HEK293 (cell line): Measurements from ENCODE around the gene NR3C1.

ENCODE experiments used
- CTCF ChIA-PET: fragments of 350-600 bp; formaldehyde crosslinking; extraction: SDS; loops from one replicate; lab custom pipeline; 2021; ENCODE audit warnings: antibody characterized with exemption; lab: Yijun Ruan, JAX
- POLR2A ChIA-PET: fragments of 300-600 bp; formaldehyde crosslinking; extraction: SDS; loops from one replicate; lab custom pipeline; 2020; ENCODE audit warnings: antibody characterized with exemption, inconsistent platforms; lab: Yijun Ruan, JAX
- H3K27ac ChIP-seq: fragments of 200-500 bp; sonication (Bioruptor generic); 2 replicates; pipeline ENCODE4 v1.5.1; 2014; ENCODE audit warnings: low read depth, low read length, control low read depth, inconsistent platforms; ENCODE audit errors: extremely low read depth
- H3K36me3 ChIP-seq, 2 experiments: fragments of 200-500 bp in 1 of 2; sonication (Bioruptor generic) in 1 of 2; 1 replicate in 1 of 2; 2 replicates in 1 of 2; pipeline ENCODE4 v1.5.1; 2014 to 2017; ENCODE audit warnings: inconsistent platforms in 2 of 2, low read length in 2 of 2; ENCODE audit not compliant: control insufficient read depth in 2 of 2, insufficient read depth in 1 of 2
- H3K4me1 ChIP-seq: fragments of 200-500 bp; sonication (Bioruptor generic); 2 replicates; pipeline ENCODE4 v1.5.1; 2014; ENCODE audit warnings: mild to moderate bottlenecking, low read length, inconsistent platforms; ENCODE audit not compliant: control insufficient read depth, insufficient read depth
- H3K4me3 ChIP-seq: 2 replicates; pipeline ENCODE4 v1.5.1; 2011; ENCODE audit warnings: low read depth, mild to moderate bottlenecking, control low read depth, low read length, moderate library complexity
- H3K9me3 ChIP-seq: fragments of 200-500 bp; sonication (Bioruptor generic); 2 replicates; pipeline ENCODE4 v1.5.1; 2014; ENCODE audit warnings: low read depth, low read length, inconsistent platforms; ENCODE audit not compliant: control insufficient read depth, insufficient read depth
- CTCF ChIP-seq: fragments of 450-650 bp; formaldehyde crosslinking; IDR thresholded peaks from 2 replicates; pipeline ENCODE4 v1.5.1; 2016; ENCODE audit warnings: missing biosample characterization, missing genetic modification characterization
- ZBTB20 ChIP-seq: fragments of 450-650 bp; formaldehyde crosslinking; IDR thresholded peaks from 2 replicates; pipeline ENCODE4 v1.5.1; 2016; ENCODE audit warnings: missing biosample characterization, missing genetic modification characterization
- ZNF132 ChIP-seq: fragments of 450-650 bp; formaldehyde crosslinking; IDR thresholded peaks from 2 replicates; pipeline ENCODE4 v1.5.1; 2017; ENCODE audit warnings: missing biosample characterization, missing genetic modification characterization, borderline replicate concordance
- ZNF16 ChIP-seq: fragments of 450-650 bp; formaldehyde crosslinking; IDR thresholded peaks from 2 replicates; pipeline ENCODE4 v1.5.1; 2016; ENCODE audit warnings: low read depth, missing biosample characterization, missing genetic modification characterization
- ZNF174 ChIP-seq: fragments of 450-650 bp; formaldehyde crosslinking; IDR thresholded peaks from 2 replicates; pipeline ENCODE4 v1.5.0; 2017; ENCODE audit warnings: missing biosample characterization, mild to moderate bottlenecking, missing genetic modification characterization
- ZNF175 ChIP-seq: fragments of 450-650 bp; formaldehyde crosslinking; IDR thresholded peaks from 2 replicates; pipeline ENCODE4 v1.5.1; 2016; ENCODE audit warnings: missing biosample characterization, missing genetic modification characterization
- ZNF248 ChIP-seq: fragments of 450-650 bp; formaldehyde crosslinking; IDR thresholded peaks from 2 replicates; pipeline ENCODE4 v1.5.1; 2017; ENCODE audit warnings: missing biosample characterization, missing genetic modification characterization
- ZNF324 ChIP-seq: fragments of 450-650 bp; formaldehyde crosslinking; IDR thresholded peaks from 2 replicates; pipeline ENCODE4 v1.5.1; 2016; ENCODE audit warnings: missing biosample characterization, missing genetic modification characterization
- ZNF48 ChIP-seq: fragments of 450-650 bp; formaldehyde crosslinking; IDR thresholded peaks from 2 replicates; pipeline ENCODE4 v1.5.1; 2016; ENCODE audit warnings: missing biosample characterization, missing genetic modification characterization
- ZNF560 ChIP-seq: fragments of 450-650 bp; formaldehyde crosslinking; IDR thresholded peaks from 2 replicates; pipeline ENCODE4 v1.5.1; 2017; ENCODE audit warnings: missing biosample characterization, missing genetic modification characterization, borderline replicate concordance
- ZNF580 ChIP-seq: fragments of 450-650 bp; formaldehyde crosslinking; IDR thresholded peaks from 2 replicates; pipeline ENCODE4 v1.5.1; 2016; ENCODE audit warnings: missing biosample characterization, missing genetic modification characterization
- ZNF585B ChIP-seq: fragments of 450-650 bp; formaldehyde crosslinking; IDR thresholded peaks from 2 replicates; pipeline ENCODE4 v1.5.1; 2016; ENCODE audit warnings: missing biosample characterization, missing genetic modification characterization
- ZNF596 ChIP-seq: fragments of 450-650 bp; IDR thresholded peaks from 2 replicates; pipeline ENCODE4 v1.5.0; 2018; ENCODE audit warnings: missing biosample characterization, mild to moderate bottlenecking, missing genetic modification characterization, moderate library complexity
- ZNF629 ChIP-seq: fragments of 450-650 bp; formaldehyde crosslinking; IDR thresholded peaks from 2 replicates; pipeline ENCODE4 v1.5.1; 2017; ENCODE audit warnings: missing biosample characterization, missing genetic modification characterization
- ZNF692 ChIP-seq: fragments of 450-650 bp; formaldehyde crosslinking; IDR thresholded peaks from 2 replicates; pipeline ENCODE4 v1.5.1; 2016; ENCODE audit warnings: missing biosample characterization, missing genetic modification characterization
- TF ChIP-seq, protein P1 (sequence below): fragments of 450-650 bp; formaldehyde crosslinking; IDR thresholded peaks from 2 replicates; pipeline ENCODE4 v1.5.0; 2017; ENCODE audit warnings: missing biosample characterization, missing genetic modification characterization, borderline replicate concordance

The NR3C1 gene

GRCh38 chr5:143306040-143306439 lies 97.4 kb downstream of the NR3C1 start:
- Histone ChIP-seq H3K4me3 (no peak overlapping the region), H3K4me1 (no peaks in the 10 kb centered on the region), H3K27ac (no peak overlapping the region), H3K36me3 (peaks cover 12 to 32% of the 10 kb centered on the region in 2 experiments), H3K9me3 (no peaks in the 10 kb centered on the region)
- ChIA-PET CTCF (no interaction called here), POLR2A (no interaction called here)
- TF ChIP-seq ZNF585B (no peak), ZNF248 (no peak), ZNF580 (no peak), ZNF560 (tag by site-specific recombination) (no peak), ZNF174 (tag by site-specific recombination) (no peak), ZBTB20 (tag by site-specific recombination) (no peak), ZNF16 (no peak), ZNF48 (tag by site-specific recombination) (no peak), ZNF132 (tag by site-specific recombination) (no peak), ZNF596 (no peak), ZNF175 (tag by site-specific recombination) (no peak), ZNF629 (tag by site-specific recombination) (no peak), ZNF324 (tag by site-specific recombination) (no peak)
- TF ChIP-seq, protein P1, sequence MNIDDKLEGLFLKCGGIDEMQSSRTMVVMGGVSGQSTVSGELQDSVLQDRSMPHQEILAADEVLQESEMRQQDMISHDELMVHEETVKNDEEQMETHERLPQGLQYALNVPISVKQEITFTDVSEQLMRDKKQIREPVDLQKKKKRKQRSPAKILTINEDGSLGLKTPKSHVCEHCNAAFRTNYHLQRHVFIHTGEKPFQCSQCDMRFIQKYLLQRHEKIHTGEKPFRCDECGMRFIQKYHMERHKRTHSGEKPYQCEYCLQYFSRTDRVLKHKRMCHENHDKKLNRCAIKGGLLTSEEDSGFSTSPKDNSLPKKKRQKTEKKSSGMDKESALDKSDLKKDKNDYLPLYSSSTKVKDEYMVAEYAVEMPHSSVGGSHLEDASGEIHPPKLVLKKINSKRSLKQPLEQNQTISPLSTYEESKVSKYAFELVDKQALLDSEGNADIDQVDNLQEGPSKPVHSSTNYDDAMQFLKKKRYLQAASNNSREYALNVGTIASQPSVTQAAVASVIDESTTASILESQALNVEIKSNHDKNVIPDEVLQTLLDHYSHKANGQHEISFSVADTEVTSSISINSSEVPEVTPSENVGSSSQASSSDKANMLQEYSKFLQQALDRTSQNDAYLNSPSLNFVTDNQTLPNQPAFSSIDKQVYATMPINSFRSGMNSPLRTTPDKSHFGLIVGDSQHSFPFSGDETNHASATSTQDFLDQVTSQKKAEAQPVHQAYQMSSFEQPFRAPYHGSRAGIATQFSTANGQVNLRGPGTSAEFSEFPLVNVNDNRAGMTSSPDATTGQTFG (tag by site-specific recombination) = no peak

DNA sequence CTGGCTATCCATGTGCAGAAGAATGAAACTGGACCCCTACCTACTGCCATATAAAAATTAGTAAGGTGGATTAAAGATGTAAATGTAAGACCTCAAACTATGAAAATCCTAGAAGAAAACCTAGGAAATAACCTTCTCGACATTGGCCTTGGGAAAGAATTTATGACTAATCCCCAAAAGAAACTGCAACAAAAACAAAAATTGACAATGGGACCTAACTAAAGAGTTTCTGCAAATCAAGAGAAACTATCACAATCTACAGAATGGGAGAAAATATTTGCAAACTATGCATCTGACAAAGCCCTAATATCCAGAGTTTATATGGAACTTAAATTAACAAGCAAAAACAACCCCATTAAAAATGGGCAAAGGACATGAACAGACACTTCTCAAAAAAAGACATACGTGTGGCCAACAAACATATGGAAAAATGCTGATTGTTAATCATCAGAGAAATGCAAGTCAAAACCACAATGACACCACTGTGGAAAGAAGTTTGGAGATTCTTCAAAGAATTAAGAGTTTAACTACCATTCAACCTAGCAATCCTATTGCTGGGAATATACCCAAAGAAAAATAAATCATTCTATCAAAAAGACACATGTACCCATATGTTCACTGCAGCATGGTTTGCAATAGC lies 98.5 kb downstream of the NR3C1 start:
- H3K9me3 ChIP-seq = no peaks in the 10 kb centered on the region
- TF ChIP-seq CTCF (tag by site-specific recombination) = no peak
- no peak for TF ChIP-seq ZNF692 (tag by site-specific recombination)
- POLR2A ChIA-PET = no interaction called here

More for the DNA sequence above, 98.5 kb downstream of the NR3C1 start:
- H3K36me3 ChIP-seq = peaks cover 5 to 31% of the 10 kb centered on the region in 2 experiments
- H3K4me1 ChIP-seq = no peaks in the 10 kb centered on the region
- no peak overlapping the region for H3K27ac ChIP-seq
- no peak overlapping the region for H3K4me3 ChIP-seq
- CTCF ChIA-PET = no interaction called here
